Measurements from ENCODE around the gene ZNF697. TPM values are rescaled to one million over a fixed set of nuclear protein-coding genes. Genes with fewer than 3 reads are reported as not detected.

The ZNF697 gene
- total and polyA plus RNA-seq, 9 of the 15 experiments (the other 6 are each of a cell fraction or from before 2014, with no cell fraction given): 2.1 to 13.6 (median 8.3) TPM

DNA sequence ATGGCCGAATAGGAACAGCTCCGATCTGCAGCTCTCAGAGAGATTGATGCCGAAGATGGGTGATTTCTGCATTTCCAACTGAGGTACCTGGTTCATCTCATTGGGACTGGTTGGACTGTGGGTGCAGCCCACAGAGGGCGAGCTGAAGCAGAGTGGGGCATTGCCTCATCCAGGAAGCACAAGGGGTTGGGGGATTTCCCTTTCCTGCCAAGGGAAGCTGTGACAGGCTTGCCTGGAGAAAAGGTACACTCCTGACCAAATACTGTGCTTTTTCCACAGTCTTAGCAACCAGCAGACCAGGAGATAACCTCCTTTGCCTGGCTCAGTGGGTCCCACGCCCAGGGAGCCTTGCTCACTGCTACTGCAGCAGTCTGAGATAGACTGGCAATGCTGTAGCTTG is 74.2 kb downstream of the ZNF697 start:
- no peak for DNase-seq (ENCODE audit: extremely low read depth in 1 of 4, low spot score in 3 of 4)
- in situ Hi-C loops (cut with MboI) (no loop called here), intact Hi-C loops (cut with micrococcal nuclease) (no loop called here)
- ChIA-PET CTCF (ENCODE audit: low intra/inter-chr PET ratio) (no interaction called here), POLR2A (no interaction called here)
- Histone ChIP-seq H3K9me3 (replicated peaks; ENCODE audit: control insufficient read depth, insufficient read depth, low read depth, low read length) (no peaks in the 10 kb centered on the region), H3K9me1 (ENCODE audit: control insufficient read depth, insufficient read depth, low read length) (no peaks in the 10 kb centered on the region), H3K4me2 (ENCODE audit: insufficient read depth, low read length) (no peak overlapping the region), H3K27me3 (ENCODE audit: control insufficient read depth in 2 of 2, insufficient read depth in 2 of 2, low read length in 2 of 2) (peaks cover 0 to 11% of the 10 kb centered on the region in 2 experiments; a peak in 2 of 5 replicates), H3K79me2 (ENCODE audit: control insufficient read depth, insufficient read depth, low read length) (no peaks in the 10 kb centered on the region), H3K27ac (ENCODE audit: extremely low read depth, low read depth, low read length) (no peak overlapping the region), H2AFZ (ENCODE audit: low read depth, low read length) (no peak overlapping the region), H4K20me1 (replicated peaks; ENCODE audit: control insufficient read depth, insufficient read depth, low read length) (no peaks in the 10 kb centered on the region), H3K4me1 (replicated peaks in 1 of 2; ENCODE audit: control insufficient read depth in 2 of 2, insufficient read depth in 2 of 2, low read length in 2 of 2) (no peaks in the 10 kb centered on the region), H3K4me3 (no peak overlapping the region), H3K9ac (ENCODE audit: insufficient read depth in 1 of 2, low read depth in 2 of 2, low read length in 2 of 2) (no peak overlapping the region), H3K36me3 (ENCODE audit: control insufficient read depth, insufficient read depth, low read length) (no peaks in the 10 kb centered on the region)
- ATAC-seq: no peak
- 0% methylated on average over 5 of the region's 5 CpGs for WGBS (ENCODE audit: insufficient coverage, low coverage, missing lambda C conversion rate)
- TF ChIP-seq, protein P1, sequence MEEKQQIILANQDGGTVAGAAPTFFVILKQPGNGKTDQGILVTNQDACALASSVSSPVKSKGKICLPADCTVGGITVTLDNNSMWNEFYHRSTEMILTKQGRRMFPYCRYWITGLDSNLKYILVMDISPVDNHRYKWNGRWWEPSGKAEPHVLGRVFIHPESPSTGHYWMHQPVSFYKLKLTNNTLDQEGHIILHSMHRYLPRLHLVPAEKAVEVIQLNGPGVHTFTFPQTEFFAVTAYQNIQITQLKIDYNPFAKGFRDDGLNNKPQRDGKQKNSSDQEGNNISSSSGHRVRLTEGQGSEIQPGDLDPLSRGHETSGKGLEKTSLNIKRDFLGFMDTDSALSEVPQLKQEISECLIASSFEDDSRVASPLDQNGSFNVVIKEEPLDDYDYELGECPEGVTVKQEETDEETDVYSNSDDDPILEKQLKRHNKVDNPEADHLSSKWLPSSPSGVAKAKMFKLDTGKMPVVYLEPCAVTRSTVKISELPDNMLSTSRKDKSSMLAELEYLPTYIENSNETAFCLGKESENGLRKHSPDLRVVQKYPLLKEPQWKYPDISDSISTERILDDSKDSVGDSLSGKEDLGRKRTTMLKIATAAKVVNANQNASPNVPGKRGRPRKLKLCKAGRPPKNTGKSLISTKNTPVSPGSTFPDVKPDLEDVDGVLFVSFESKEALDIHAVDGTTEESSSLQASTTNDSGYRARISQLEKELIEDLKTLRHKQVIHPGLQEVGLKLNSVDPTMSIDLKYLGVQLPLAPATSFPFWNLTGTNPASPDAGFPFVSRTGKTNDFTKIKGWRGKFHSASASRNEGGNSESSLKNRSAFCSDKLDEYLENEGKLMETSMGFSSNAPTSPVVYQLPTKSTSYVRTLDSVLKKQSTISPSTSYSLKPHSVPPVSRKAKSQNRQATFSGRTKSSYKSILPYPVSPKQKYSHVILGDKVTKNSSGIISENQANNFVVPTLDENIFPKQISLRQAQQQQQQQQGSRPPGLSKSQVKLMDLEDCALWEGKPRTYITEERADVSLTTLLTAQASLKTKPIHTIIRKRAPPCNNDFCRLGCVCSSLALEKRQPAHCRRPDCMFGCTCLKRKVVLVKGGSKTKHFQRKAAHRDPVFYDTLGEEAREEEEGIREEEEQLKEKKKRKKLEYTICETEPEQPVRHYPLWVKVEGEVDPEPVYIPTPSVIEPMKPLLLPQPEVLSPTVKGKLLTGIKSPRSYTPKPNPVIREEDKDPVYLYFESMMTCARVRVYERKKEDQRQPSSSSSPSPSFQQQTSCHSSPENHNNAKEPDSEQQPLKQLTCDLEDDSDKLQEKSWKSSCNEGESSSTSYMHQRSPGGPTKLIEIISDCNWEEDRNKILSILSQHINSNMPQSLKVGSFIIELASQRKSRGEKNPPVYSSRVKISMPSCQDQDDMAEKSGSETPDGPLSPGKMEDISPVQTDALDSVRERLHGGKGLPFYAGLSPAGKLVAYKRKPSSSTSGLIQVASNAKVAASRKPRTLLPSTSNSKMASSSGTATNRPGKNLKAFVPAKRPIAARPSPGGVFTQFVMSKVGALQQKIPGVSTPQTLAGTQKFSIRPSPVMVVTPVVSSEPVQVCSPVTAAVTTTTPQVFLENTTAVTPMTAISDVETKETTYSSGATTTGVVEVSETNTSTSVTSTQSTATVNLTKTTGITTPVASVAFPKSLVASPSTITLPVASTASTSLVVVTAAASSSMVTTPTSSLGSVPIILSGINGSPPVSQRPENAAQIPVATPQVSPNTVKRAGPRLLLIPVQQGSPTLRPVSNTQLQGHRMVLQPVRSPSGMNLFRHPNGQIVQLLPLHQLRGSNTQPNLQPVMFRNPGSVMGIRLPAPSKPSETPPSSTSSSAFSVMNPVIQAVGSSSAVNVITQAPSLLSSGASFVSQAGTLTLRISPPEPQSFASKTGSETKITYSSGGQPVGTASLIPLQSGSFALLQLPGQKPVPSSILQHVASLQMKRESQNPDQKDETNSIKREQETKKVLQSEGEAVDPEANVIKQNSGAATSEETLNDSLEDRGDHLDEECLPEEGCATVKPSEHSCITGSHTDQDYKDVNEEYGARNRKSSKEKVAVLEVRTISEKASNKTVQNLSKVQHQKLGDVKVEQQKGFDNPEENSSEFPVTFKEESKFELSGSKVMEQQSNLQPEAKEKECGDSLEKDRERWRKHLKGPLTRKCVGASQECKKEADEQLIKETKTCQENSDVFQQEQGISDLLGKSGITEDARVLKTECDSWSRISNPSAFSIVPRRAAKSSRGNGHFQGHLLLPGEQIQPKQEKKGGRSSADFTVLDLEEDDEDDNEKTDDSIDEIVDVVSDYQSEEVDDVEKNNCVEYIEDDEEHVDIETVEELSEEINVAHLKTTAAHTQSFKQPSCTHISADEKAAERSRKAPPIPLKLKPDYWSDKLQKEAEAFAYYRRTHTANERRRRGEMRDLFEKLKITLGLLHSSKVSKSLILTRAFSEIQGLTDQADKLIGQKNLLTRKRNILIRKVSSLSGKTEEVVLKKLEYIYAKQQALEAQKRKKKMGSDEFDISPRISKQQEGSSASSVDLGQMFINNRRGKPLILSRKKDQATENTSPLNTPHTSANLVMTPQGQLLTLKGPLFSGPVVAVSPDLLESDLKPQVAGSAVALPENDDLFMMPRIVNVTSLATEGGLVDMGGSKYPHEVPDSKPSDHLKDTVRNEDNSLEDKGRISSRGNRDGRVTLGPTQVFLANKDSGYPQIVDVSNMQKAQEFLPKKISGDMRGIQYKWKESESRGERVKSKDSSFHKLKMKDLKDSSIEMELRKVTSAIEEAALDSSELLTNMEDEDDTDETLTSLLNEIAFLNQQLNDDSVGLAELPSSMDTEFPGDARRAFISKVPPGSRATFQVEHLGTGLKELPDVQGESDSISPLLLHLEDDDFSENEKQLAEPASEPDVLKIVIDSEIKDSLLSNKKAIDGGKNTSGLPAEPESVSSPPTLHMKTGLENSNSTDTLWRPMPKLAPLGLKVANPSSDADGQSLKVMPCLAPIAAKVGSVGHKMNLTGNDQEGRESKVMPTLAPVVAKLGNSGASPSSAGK (IDR thresholded peaks at IDR 0.05): no peak
- no TSS peak for BruUV-seq (replicated peaks)
- no peak for FAIRE-seq
